Testis (tissue), 5 donors: Measurements from ENCODE around the gene OR52A5. TPM values are rescaled to one million over a fixed set of nuclear protein-coding genes. Genes with fewer than 3 reads are reported as not detected.
"Not testable (repeated sequence)": the region's sequence is repeated elsewhere in the genome, so short reads cannot be mapped to it uniquely, and the experiment has no call there.

Experiments used
- DNase-seq: peaks from one replicate; pipeline ENCODE4 v3.0.0-alpha.2; 2019
- H3K27ac ChIP-seq, 2 donors: fragments of 200-600 bp; sonication (generic); one replicate each; pipeline ENCODE4 v1.5.1; 2019
- H3K27me3 ChIP-seq: fragments of 200-600 bp; sonication (generic); one replicate; pipeline ENCODE4 v1.5.1; 2019
- H3K36me3 ChIP-seq: fragments of 200-600 bp; sonication (generic); one replicate; pipeline ENCODE4 v1.5.1; 2017; ENCODE audit warnings: low read depth; ENCODE audit errors: missing control alignments
- H3K4me1 ChIP-seq: fragments of 200-600 bp; sonication (generic); one replicate; pipeline ENCODE4 v1.5.1; 2019
- H3K4me3 ChIP-seq, 2 donors: fragments of 200-600 bp; sonication (generic); one replicate each; pipeline ENCODE4 v1.5.1; 2017 to 2019
- H3K9me3 ChIP-seq: fragments of 200-600 bp; sonication (generic); one replicate; pipeline ENCODE4 v1.5.1; 2017
- POLR2A ChIP-seq: fragments of 450-650 bp; IDR thresholded peaks from one replicate; pipeline ENCODE4 v1.6.1; 2017; ENCODE audit warnings: antibody characterized with exemption, mild to moderate bottlenecking, moderate library complexity
- WGBS, 2 donors: methylation state at CpG; one replicate each; pipeline ENCODE4 v1.1.5; 2018; 5-methylcytosine and 5-hydroxymethylcytosine counted together
- intact Hi-C: fragments of 100-400 bp; cut with DNase I; formaldehyde crosslinking; loops from one replicate; pipeline ENCODE4 v1.15.1; 2023; ENCODE audit warnings: low total_unique reads
- long read RNA-seq, 2 donors: transcript quantifications; one replicate each; lab custom pipeline, GENCODE V29; 2026
- polyA plus RNA-seq: library from polyadenylated mRNA; stranded (reverse); fragments of 350-450 nt; fragmentation: Illumina TruSeq; extraction: RNeasy Lipid Tissue Mini Kit (QIAGEN cat#74804); gene quantifications from one replicate; pipeline ENCODE4 v1.2.3, GENCODE V29; 2014; ENCODE audit warnings: low read depth, low replicate concordance; ENCODE audit not compliant: insufficient read depth
- total RNA-seq, 2 donors: library from RNA; depleted of rRNA; stranded (reverse); fragments of >200 nt; gene quantifications; one replicate each; pipeline ENCODE4 v1.2.3, GENCODE V29; 2016
- TF ChIP-seq, protein P1 (sequence below), 3 experiments: fragments of 450-650 bp in 2 of 3; fragments of 200-600 bp in 1 of 3; sonication (generic) in 1 of 3; IDR thresholded peaks; one replicate each; pipeline ENCODE4 v1.5.1; 2016 to 2019; ENCODE audit warnings: antibody characterized with exemption in 3 of 3, mild to moderate bottlenecking in 2 of 3, moderate library complexity in 1 of 3

The OR52A5 gene
- under 1 TPM; 0.37 to 0.55 TPM for total RNA-seq
- not detected for polyA plus RNA-seq
- long read RNA-seq, donor 1: 0 reads
- long read RNA-seq, donor 2: 0 reads

DNA sequence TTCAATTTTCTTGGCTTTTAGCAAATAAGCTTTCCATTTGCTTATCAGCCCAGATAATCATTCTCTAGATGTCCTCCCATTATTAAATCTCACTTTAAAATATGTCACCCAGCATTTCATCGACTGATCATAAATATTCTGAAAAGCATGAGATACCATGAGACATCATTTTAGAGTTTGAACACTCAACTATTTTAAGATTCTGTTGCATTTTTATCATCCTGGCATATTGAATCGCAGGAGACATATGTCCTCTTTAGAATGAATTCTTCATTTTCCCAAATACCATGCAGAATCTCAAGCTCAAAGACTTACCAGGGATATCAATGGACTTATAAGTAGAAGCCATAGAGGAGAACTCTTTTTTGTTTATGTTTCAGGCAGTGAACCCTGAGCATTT lies at the start of gene OR52A5:
TSS of gene OR52A5 (minus strand) at position 361 of the 400 bp plus-strand sequence. CDS start 5,714 bp downstream, outside the sequence.
- 85 to 89% methylated on average over 2 of the region's 2 CpGs for WGBS, 2 donors
- intact Hi-C loops: no loop called here
- Histone ChIP-seq H3K27ac (no peak within 1 kb of the TSS), H3K9me3 (no peaks in the 10 kb centered on the region), H3K4me1 (no peaks in the 10 kb centered on the region), H3K4me3 (no peak within 1 kb of the TSS), H3K36me3 (no peaks in the 10 kb centered on the region), H3K27me3 (no peaks in the 10 kb centered on the region)
- TF ChIP-seq, protein P1, sequence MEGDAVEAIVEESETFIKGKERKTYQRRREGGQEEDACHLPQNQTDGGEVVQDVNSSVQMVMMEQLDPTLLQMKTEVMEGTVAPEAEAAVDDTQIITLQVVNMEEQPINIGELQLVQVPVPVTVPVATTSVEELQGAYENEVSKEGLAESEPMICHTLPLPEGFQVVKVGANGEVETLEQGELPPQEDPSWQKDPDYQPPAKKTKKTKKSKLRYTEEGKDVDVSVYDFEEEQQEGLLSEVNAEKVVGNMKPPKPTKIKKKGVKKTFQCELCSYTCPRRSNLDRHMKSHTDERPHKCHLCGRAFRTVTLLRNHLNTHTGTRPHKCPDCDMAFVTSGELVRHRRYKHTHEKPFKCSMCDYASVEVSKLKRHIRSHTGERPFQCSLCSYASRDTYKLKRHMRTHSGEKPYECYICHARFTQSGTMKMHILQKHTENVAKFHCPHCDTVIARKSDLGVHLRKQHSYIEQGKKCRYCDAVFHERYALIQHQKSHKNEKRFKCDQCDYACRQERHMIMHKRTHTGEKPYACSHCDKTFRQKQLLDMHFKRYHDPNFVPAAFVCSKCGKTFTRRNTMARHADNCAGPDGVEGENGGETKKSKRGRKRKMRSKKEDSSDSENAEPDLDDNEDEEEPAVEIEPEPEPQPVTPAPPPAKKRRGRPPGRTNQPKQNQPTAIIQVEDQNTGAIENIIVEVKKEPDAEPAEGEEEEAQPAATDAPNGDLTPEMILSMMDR (IDR thresholded peaks at IDR 0.05): no peak
- TF ChIP-seq POLR2A: no peak
- no peak for DNase-seq

DNA sequence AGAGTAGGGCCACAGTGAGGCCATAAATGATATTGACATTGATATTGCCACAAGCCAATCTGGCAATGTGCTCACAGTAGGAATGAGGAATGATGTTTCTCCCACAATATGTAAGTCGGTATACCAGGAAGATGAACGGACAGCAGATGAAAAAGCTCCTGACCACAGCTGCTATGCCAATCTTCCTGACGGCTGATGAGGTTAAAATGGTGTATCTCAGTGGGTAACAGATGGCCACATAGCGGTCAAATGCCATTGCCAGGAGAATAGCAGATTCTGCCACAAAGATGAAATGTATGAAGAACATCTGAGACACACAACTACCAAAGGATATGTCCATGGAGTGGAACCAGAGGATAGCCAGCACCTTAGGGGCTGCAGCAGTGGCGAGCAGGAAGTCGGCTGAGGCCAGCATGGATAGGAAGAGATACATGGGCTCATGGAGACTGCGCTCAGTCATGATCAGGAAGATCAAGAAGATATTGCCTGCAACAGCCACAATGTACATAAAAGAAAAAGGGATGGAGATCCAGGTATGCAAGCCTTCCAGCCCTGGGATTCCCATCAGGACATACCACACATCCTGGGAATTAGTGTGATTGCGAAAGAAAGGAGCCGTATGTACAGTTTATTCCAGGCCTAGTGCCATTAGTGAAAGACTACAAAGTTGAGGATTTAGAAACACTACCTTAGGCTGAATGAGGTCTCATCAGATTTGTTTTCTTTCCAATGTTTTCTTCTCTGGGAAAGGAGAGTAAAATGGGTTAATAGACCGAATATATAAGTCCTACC lies 40.1 kb upstream of the OR52A5 start:
- no peak overlapping the region for H3K4me3 ChIP-seq
- WGBS, 2 donors: 79 to 82% methylated on average over 10 of the region's 10 CpGs
- H3K9me3 ChIP-seq: no peaks in the 10 kb centered on the region
- TF ChIP-seq, protein P1 (IDR thresholded peaks at IDR 0.05): no peak
- TF ChIP-seq POLR2A: no peak
- intact Hi-C loops: no loop called here
- no peaks in the 10 kb centered on the region for H3K36me3 ChIP-seq
- DNase-seq: no peak
- H3K27me3 ChIP-seq: no peaks in the 10 kb centered on the region
- no peak overlapping the region for H3K27ac ChIP-seq
- no peaks in the 10 kb centered on the region for H3K4me1 ChIP-seq

DNA sequence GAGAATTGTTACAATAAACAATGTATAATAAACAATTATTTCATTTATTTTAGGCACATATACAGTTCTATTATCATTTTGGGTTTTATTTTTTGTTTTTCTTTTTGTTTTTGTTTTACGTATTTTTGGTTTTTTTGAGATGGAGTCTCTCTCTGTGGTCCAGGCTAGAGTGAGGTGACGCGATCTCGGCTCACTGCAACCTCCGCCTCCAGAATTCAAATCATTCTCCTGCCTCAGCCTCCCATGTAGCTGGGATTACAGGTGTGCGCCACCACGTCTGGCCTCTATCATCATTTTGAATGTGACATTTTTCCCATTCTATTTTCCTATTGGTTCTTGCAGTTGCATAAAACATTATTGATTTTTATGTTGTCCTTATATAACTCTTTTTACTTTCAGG lies 36.8 kb upstream of the OR52A5 start:
- intact Hi-C loops: no loop called here
- no peaks in the 10 kb centered on the region for H3K27me3 ChIP-seq
- H3K27ac ChIP-seq: no peak overlapping the region
- H3K36me3 ChIP-seq: no peaks in the 10 kb centered on the region
- no peak for DNase-seq
- no peak overlapping the region for H3K4me3 ChIP-seq
- TF ChIP-seq, protein P1 (IDR thresholded peaks at IDR 0.05): no peak
- no peak for TF ChIP-seq POLR2A
- 91 to 92% methylated on average over 7 of the region's 7 CpGs for WGBS, 2 donors
- H3K4me1 ChIP-seq: no peaks in the 10 kb centered on the region
- no peaks in the 10 kb centered on the region for H3K9me3 ChIP-seq

DNA sequence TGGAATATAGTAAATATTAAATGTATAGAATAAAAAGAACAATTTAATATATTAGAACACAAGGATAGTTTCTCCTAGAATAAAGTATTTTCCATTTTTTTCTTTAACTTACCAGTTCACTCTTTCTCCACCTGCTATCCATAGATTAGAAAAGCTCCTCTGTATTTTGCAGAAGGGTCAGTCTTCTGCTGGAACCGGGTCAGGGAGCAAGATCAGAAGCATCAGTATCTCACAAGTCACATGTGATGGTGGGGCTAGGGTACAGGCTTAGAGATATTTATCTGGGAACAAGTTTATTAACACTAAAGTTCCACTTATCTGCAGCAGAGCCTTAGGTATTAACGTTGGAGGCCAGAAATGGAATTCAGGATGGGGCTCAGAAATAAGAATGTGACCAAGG lies 33.7 kb upstream of the OR52A5 start:
- Histone ChIP-seq H3K27me3 (no peaks in the 10 kb centered on the region), H3K27ac (no peak overlapping the region), H3K4me3 (no peak overlapping the region), H3K9me3 (no peaks in the 10 kb centered on the region), H3K4me1 (no peaks in the 10 kb centered on the region), H3K36me3 (no peaks in the 10 kb centered on the region)
- WGBS, 2 donors: 69 to 77% methylated on average over 2 of the region's 2 CpGs
- intact Hi-C loops: no loop called here
- TF ChIP-seq, protein P1 (IDR thresholded peaks at IDR 0.05): no peak
- no peak for TF ChIP-seq POLR2A
- DNase-seq: no peak

DNA sequence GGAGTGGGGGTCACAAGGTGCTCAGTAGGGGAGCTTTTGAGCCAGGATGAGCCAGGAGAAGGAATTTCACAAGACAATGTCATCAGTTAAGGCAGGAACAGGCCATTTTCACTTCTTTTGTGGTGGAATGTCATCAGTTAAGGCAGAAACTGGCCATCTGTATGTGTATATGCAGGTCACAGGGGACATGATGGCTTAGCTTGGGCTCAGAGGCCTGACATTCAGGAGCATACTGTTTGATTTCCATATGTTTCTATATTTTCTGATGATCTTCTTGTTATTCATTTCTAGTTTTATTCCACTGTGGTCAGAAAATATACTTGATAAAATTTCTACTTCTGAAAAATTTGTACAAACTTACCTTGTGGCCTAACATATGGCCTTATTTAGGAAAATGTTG lies 27.7 kb upstream of the OR52A5 start:
- H3K27me3 ChIP-seq, H3K4me1 ChIP-seq, H3K36me3 ChIP-seq, H3K27ac ChIP-seq, intact Hi-C loops, DNase-seq, H3K9me3 ChIP-seq, H3K4me3 ChIP-seq: not testable (repeated sequence)

DNA sequence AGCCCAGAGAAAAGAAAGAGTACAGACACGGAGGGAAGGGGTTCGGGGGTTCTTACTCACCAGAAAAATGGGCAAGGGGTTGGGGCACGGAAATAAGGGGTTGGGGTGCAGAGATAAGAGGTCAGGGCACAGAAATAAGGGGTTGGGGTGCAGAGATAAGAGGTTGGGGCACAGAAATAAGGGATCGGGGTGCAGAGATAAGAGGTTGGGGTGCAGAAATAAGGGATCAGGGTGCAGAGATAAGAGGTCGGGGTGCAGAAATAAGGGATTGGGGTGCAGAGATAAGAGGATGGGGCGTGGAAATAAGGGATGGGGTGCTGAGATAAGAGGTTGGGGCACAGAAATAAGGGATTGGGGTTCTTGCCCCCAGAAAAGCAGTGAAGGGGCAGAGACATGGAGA lies 26.7 kb upstream of the OR52A5 start:
- DNase-seq, H3K36me3 ChIP-seq, H3K4me1 ChIP-seq, intact Hi-C loops, H3K9me3 ChIP-seq, H3K27me3 ChIP-seq, H3K4me3 ChIP-seq, H3K27ac ChIP-seq: not testable (repeated sequence)
- 82 to 83% methylated on average over 6 of the region's 6 CpGs for WGBS, 2 donors

DNA sequence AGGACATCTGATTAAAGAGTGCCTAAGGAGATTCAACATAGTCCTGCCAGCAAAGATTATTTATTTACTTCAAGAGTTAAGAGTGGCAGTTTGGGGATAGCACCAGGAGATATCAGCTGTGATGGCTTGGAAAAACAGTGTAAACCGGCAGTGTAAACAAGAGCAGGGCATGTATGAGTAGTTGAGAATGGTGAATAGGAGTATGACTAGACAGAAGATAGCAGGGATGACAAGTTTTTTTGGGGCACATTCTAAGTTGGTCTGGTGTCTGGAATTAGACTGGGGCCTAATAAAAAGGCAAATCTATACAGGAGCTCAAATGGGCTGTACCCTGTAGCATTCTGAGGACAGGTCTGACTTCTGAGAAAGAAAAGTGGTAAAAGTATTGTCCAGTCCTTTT lies 22.9 kb upstream of the OR52A5 start:
- H3K9me3 ChIP-seq, H3K36me3 ChIP-seq, H3K4me3 ChIP-seq, DNase-seq, H3K4me1 ChIP-seq, H3K27me3 ChIP-seq, H3K27ac ChIP-seq, intact Hi-C loops: not testable (repeated sequence)
- WGBS, 2 donors: 90 to 100% methylated on average over 1 of the region's 1 CpG

DNA sequence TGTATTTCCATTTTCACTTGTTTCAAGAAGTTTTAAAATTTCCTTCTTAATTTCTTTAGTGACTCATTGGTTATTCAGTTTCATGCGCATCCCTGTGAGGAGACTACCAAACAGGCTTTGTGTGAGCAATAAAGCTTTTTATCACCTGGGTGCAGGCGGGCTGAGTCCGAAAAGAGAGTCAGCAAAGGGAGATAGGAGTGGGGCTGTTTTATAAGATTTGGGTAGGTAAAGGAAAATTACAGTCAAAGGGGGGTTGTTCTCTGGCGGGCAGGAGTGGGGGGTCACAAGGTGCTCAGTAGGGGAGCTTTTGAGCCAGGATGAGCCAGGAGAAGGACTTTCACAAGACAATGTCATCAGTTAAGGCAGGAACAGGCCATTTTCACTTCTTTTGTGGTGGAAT lies 22.1 kb upstream of the OR52A5 start:
- H3K9me3 ChIP-seq, H3K36me3 ChIP-seq, H3K4me1 ChIP-seq, intact Hi-C loops, H3K27me3 ChIP-seq, H3K4me3 ChIP-seq, DNase-seq, H3K27ac ChIP-seq: not testable (repeated sequence)
- 84 to 96% methylated on average over 4 of the region's 4 CpGs for WGBS, 2 donors
